Measurements from ENCODE around the gene P2RY11. TPM values are rescaled to one million over a fixed set of nuclear protein-coding genes. Genes with fewer than 3 reads are reported as not detected.

The P2RY11 gene
- total RNA-seq, 1 donor from 2014 or later = 4.5 TPM

DNA sequence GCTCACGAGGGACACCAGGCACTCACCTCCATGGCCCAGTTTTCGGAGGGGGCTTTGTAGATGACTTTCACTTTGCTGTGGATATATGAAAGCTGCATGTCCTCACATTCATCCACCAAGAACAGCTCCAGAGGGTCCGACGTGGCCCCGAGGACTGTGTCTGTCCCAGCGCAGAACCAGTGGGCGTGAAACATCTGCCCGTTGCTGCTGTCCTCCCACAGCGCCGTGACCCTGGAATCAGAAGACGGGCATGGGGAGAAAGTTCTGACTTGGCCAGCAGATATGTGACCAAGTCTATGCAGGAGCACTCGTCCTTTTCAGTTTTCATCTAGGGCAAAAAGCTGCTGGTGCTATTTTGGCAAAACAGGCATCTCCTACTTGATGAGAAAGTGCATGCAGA, 37.9 kb downstream of the P2RY11 start:
- DNase-seq (ENCODE audit: low read depth) = no peak
- H3K4me3 ChIP-seq (ENCODE audit: low read depth, low read length) = no peak overlapping the region
- TF ChIP-seq, protein P1, sequence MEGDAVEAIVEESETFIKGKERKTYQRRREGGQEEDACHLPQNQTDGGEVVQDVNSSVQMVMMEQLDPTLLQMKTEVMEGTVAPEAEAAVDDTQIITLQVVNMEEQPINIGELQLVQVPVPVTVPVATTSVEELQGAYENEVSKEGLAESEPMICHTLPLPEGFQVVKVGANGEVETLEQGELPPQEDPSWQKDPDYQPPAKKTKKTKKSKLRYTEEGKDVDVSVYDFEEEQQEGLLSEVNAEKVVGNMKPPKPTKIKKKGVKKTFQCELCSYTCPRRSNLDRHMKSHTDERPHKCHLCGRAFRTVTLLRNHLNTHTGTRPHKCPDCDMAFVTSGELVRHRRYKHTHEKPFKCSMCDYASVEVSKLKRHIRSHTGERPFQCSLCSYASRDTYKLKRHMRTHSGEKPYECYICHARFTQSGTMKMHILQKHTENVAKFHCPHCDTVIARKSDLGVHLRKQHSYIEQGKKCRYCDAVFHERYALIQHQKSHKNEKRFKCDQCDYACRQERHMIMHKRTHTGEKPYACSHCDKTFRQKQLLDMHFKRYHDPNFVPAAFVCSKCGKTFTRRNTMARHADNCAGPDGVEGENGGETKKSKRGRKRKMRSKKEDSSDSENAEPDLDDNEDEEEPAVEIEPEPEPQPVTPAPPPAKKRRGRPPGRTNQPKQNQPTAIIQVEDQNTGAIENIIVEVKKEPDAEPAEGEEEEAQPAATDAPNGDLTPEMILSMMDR (conservative IDR thresholded peaks at IDR 0.05; ENCODE audit: low read depth, low read length) = no peak

DNA sequence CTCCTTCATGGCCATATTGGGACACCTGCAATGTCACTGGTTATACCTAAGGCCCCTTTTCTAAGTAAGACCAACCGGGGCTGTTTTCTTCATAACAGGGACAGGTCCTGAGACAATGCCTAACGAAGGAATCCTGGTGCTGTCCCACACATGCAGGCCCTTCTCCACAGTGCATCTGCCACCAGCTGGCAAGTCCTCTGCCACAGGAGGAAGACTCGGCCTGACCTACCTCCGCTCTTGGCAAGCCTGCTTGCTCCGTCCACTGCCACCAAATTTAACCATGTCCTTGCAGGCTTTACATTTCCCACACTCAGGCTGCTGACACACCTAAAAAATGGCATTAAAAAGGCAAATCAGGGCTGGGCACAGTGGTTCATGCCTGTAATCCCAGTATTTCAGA, 40.0 kb downstream of the P2RY11 start:
- DNase-seq (ENCODE audit: low read depth) = no peak
- no peak overlapping the region for H3K4me3 ChIP-seq (ENCODE audit: low read depth, low read length)
- TF ChIP-seq, protein P1 (conservative IDR thresholded peaks at IDR 0.05; ENCODE audit: low read depth, low read length) = no peak

DNA sequence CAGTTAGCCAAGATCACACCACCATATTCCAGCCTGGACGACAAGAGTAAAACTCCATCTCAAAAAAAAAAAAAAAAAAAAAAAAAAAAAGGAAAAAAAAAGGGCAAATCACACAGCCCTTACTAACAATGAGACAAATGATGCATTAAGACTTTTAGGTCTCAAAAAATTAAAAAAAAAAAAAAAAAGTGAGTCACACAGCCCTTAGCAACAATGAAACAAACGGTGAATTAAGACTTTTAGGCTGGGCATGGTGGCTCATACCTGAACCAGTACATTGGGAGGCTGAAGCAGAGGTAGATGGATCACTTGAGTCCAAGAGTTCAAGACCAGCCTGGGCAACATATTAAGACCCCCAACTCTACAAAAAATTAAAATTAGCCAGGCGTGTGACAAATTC, 40.6 kb downstream of the P2RY11 start:
- no peak for DNase-seq (ENCODE audit: low read depth)
- H3K4me3 ChIP-seq (ENCODE audit: low read depth, low read length) = no peak overlapping the region
- TF ChIP-seq, protein P1 (conservative IDR thresholded peaks at IDR 0.05; ENCODE audit: low read depth, low read length) = no peak

DNA sequence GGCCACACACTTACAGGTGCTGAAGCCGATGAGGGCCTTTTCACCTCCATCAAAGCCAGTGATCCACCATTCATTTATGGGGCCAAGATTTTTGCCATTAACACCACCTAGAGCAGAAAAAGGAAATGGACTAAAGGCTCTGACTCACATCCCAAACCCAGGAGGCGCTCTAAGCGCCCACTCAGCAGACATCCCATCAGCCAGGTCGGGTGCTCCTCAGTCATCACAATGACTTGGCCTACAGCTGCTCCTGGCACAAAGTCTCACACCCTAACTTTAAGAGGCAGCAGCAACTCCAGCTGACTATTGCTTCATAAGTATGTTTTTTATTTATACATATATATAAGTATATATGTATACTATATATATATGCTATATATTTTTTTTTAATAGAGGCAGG, 44.3 kb downstream of the P2RY11 start:
- TF ChIP-seq, protein P1 (conservative IDR thresholded peaks at IDR 0.05; ENCODE audit: low read depth, low read length) = no peak
- no peak for DNase-seq (ENCODE audit: low read depth)

DNA sequence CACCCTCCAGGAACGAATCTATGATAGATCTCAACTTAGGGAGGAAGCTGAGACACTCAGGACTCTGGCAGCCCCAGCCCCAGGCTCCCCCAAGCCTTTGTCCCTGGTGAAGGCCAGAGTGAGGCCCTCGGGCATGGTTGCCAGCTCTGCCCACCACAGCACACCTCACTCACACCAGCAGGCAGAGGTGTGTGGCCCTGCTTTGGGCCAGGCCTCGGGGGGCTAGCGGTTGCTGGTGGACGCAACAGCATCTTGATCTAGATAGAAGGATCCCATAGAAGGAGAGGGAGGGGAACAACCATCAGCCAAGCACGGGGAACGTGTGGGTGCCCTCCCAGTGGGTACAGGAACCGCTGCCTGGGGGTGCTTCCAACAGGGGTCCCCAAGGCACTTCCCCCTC, 46.6 kb downstream of the P2RY11 start:
- H3K4me3 ChIP-seq (ENCODE audit: low read depth, low read length) = no peak overlapping the region
- DNase-seq (ENCODE audit: low read depth) = no peak
- TF ChIP-seq, protein P1 (conservative IDR thresholded peaks at IDR 0.05; ENCODE audit: low read depth, low read length) = no peak

More for the DNA sequence above, 44.3 kb downstream of the P2RY11 start:
- H3K4me3 ChIP-seq (ENCODE audit: low read depth, low read length) = no peak overlapping the region

DNA sequence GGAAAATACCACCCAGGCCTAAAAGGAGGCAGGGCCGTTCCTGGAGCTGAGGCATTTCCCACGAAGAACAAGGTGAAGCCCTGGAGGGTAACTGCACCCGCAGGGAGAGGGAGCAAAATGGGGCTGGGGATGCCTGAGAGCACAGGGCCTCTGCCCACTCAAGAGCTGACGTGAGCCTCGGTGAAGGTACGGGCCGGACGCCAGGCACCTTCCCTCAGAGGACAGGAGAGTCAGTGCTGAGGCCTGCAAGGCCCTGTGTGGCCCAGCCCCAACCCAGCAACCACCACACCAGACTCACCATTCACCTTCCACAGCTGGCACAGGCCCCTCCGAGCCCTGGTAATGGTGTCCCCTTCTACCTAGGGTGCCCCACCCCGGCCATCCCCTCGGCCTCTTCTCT, 47.0 kb downstream of the P2RY11 start:
- no peak for DNase-seq (ENCODE audit: low read depth)
- TF ChIP-seq, protein P1 (conservative IDR thresholded peaks at IDR 0.05; ENCODE audit: low read depth, low read length) = no peak
- no peak overlapping the region for H3K4me3 ChIP-seq (ENCODE audit: low read depth, low read length)

DNA sequence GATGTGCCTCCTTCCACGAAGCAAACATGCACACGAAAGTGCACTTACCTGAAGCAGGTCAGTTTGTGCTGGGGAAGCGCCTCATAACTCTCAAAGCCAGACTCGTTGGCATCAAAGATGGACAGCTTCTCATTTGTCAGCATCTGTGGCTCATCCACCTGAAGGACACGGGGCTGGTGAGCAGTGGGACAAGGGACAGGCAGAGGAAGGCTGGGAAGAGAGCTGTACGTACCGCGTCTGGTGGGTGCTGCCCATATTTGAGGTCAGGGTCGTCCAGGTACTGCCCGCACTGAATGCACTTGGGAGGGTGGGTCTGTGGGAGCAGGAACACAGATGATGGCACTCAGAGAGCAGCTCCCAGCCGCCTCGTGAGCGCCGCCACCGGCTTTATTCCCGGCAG, 48.1 kb downstream of the P2RY11 start:
- no peak for DNase-seq (ENCODE audit: low read depth)
- H3K4me3 ChIP-seq (ENCODE audit: low read depth, low read length) = no peak overlapping the region
- TF ChIP-seq, protein P1 (conservative IDR thresholded peaks at IDR 0.05; ENCODE audit: low read depth, low read length) = no peak
